Memory B cell (primary cell): ENCODE data around the gene IRX6.

Experiments
- ATAC-seq: fragments of 150-1000 bp; cut with Tn5 transposase; 2 replicates; pipeline ENCODE4 v1.10.0; 2021; ENCODE audit warnings: low read depth, mild to moderate bottlenecking, moderate library complexity
- DNase-seq, 2 donors: peaks; one replicate each; pipeline ENCODE4 v3.0.0; 2022; ENCODE audit warnings: low spot score in 2 of 2
- H3K27ac Mint-ChIP-seq: one replicate; pipeline ENCODE4 v1.8.0; 2022; ENCODE audit warnings: mild to moderate bottlenecking, moderate library complexity, mixed read lengths
- H3K27me3 Mint-ChIP-seq: one replicate; pipeline ENCODE4 v1.8.0; 2022; ENCODE audit warnings: mixed read lengths
- H3K36me3 Mint-ChIP-seq: one replicate; pipeline ENCODE4 v1.8.0; 2022; ENCODE audit warnings: mild to moderate bottlenecking, mixed read lengths
- H3K4me1 Mint-ChIP-seq: one replicate; pipeline ENCODE4 v1.8.0; 2022; ENCODE audit warnings: mixed read lengths
- H3K4me3 Mint-ChIP-seq: one replicate; pipeline ENCODE4 v1.8.0; 2022; ENCODE audit warnings: mild to moderate bottlenecking, moderate library complexity, mixed read lengths
- H3K9me3 Mint-ChIP-seq: one replicate; pipeline ENCODE4 v1.8.0; 2022; ENCODE audit warnings: mixed read lengths

The IRX6 gene

GRCh38 chr16:55329791-55330428 is 5.9 kb downstream of the IRX6 start:
- Mint-ChIP-seq H3K27ac (no peak overlapping the region), H3K4me1 (peaks cover 6% of the 10 kb centered on the region), H3K36me3 (no peaks in the 10 kb centered on the region), H3K9me3 (peaks cover 2% of the 10 kb centered on the region), H3K27me3 (peaks cover 28% of the 10 kb centered on the region), H3K4me3 (no peak overlapping the region)
- DNase-seq (no peak), ATAC-seq (no peak)

GRCh38 chr16:55330781-55331647 is 7.0 kb downstream of the IRX6 start:
- no peak for ATAC-seq
- Mint-ChIP-seq H3K9me3 (no peaks in the 10 kb centered on the region), H3K27me3 (peaks cover 23% of the 10 kb centered on the region), H3K4me1 (peaks cover 6% of the 10 kb centered on the region), H3K4me3 (peak overlapping the region; percentile 39), H3K27ac (no peak overlapping the region), H3K36me3 (no peaks in the 10 kb centered on the region)
- DNase-seq = no peak

GRCh38 chr16:55331648-55332185 is 7.7 kb downstream of the IRX6 start:
- Mint-ChIP-seq H3K27ac (no peak overlapping the region), H3K27me3 (peaks cover 20% of the 10 kb centered on the region), H3K4me3 (no peak overlapping the region), H3K36me3 (no peaks in the 10 kb centered on the region), H3K9me3 (no peaks in the 10 kb centered on the region), H3K4me1 (peaks cover 6% of the 10 kb centered on the region)
- DNase-seq = no peak
- ATAC-seq = no peak

- H3K4me3 Mint-ChIP-seq = no peak overlapping the region
- H3K4me1 Mint-ChIP-seq = peaks cover 6% of the 10 kb centered on the region
- no peak for DNase-seq
- H3K9me3 Mint-ChIP-seq = no peaks in the 10 kb centered on the region
- H3K36me3 Mint-ChIP-seq = no peaks in the 10 kb centered on the region
- peaks cover 13% of the 10 kb centered on the region for H3K27me3 Mint-ChIP-seq
- H3K27ac Mint-ChIP-seq = no peak overlapping the region
- no peak for ATAC-seq
Measured at GRCh38 chr16:55333684-55334083, 9.7 kb downstream of the IRX6 start.

GRCh38 chr16:55338646-55339045 is 14.6 kb downstream of the IRX6 start:
- Mint-ChIP-seq H3K27ac (no peak overlapping the region), H3K4me1 (peaks cover 11% of the 10 kb centered on the region), H3K27me3 (peaks cover 4% of the 10 kb centered on the region), H3K9me3 (peaks cover 5% of the 10 kb centered on the region), H3K36me3 (no peaks in the 10 kb centered on the region), H3K4me3 (no peak overlapping the region)
- ATAC-seq (no peak), DNase-seq (no peak)

- ATAC-seq (no peak), DNase-seq (no peak)
- peaks cover 5% of the 10 kb centered on the region for H3K9me3 Mint-ChIP-seq
- H3K4me1 Mint-ChIP-seq = peaks cover 9% of the 10 kb centered on the region
- no peak overlapping the region for H3K27ac Mint-ChIP-seq
- H3K27me3 Mint-ChIP-seq = peaks cover 4% of the 10 kb centered on the region
- no peaks in the 10 kb centered on the region for H3K36me3 Mint-ChIP-seq
- H3K4me3 Mint-ChIP-seq = no peak overlapping the region
Measured at GRCh38 chr16:55340445-55340844, 16.4 kb downstream of the IRX6 start.

GRCh38 chr16:55341681-55342080 is 17.7 kb downstream of the IRX6 start:
- no peak overlapping the region for H3K27ac Mint-ChIP-seq
- H3K27me3 Mint-ChIP-seq = peaks cover 4% of the 10 kb centered on the region
- DNase-seq (no peak), ATAC-seq (no peak)
- H3K36me3 Mint-ChIP-seq = no peaks in the 10 kb centered on the region
- no peak overlapping the region for H3K4me3 Mint-ChIP-seq
- peaks cover 9% of the 10 kb centered on the region for H3K4me1 Mint-ChIP-seq
- H3K9me3 Mint-ChIP-seq = peaks cover 5% of the 10 kb centered on the region

- Mint-ChIP-seq H3K36me3 (peaks cover 2% of the 10 kb centered on the region), H3K27me3 (peaks cover 4% of the 10 kb centered on the region), H3K4me3 (no peak overlapping the region), H3K9me3 (peaks cover under 1% of the 10 kb centered on the region), H3K4me1 (no peaks in the 10 kb centered on the region), H3K27ac (no peak overlapping the region)
- DNase-seq (no peak), ATAC-seq (no peak)
Measured at GRCh38 chr16:55346475-55346874, 22.5 kb downstream of the IRX6 start.

GRCh38 chr16:55349867-55350266 is 25.9 kb downstream of the IRX6 start:
- Mint-ChIP-seq H3K4me1 (no peaks in the 10 kb centered on the region), H3K4me3 (no peak overlapping the region), H3K27ac (no peak overlapping the region), H3K9me3 (peaks cover 4% of the 10 kb centered on the region), H3K27me3 (peaks cover 6% of the 10 kb centered on the region), H3K36me3 (peaks cover 2% of the 10 kb centered on the region)
- no peak for ATAC-seq
- no peak for DNase-seq

- DNase-seq (no peak), ATAC-seq (no peak)
- H3K27ac Mint-ChIP-seq = no peak overlapping the region
- H3K4me1 Mint-ChIP-seq = no peaks in the 10 kb centered on the region
- H3K27me3 Mint-ChIP-seq = peaks cover 6% of the 10 kb centered on the region
- H3K4me3 Mint-ChIP-seq = no peak overlapping the region
- H3K9me3 Mint-ChIP-seq = peaks cover 4% of the 10 kb centered on the region
- peaks cover 2% of the 10 kb centered on the region for H3K36me3 Mint-ChIP-seq
Measured at GRCh38 chr16:55350984-55351383, 27.0 kb downstream of the IRX6 start.

GRCh38 chr16:55351936-55352335 is 27.9 kb downstream of the IRX6 start:
- Mint-ChIP-seq H3K36me3 (peaks cover 2% of the 10 kb centered on the region), H3K4me3 (no peak overlapping the region), H3K27ac (no peak overlapping the region), H3K9me3 (peaks cover 4% of the 10 kb centered on the region), H3K4me1 (no peaks in the 10 kb centered on the region), H3K27me3 (peaks cover 6% of the 10 kb centered on the region)
- ATAC-seq (no peak), DNase-seq (no peak)

- no peak for ATAC-seq
- Mint-ChIP-seq H3K4me3 (no peak overlapping the region), H3K9me3 (peaks cover 6% of the 10 kb centered on the region), H3K27me3 (peaks cover 4% of the 10 kb centered on the region), H3K36me3 (no peaks in the 10 kb centered on the region), H3K27ac (no peak overlapping the region), H3K4me1 (no peaks in the 10 kb centered on the region)
- DNase-seq = no peak
Measured at GRCh38 chr16:55357241-55357640, 33.2 kb downstream of the IRX6 start.

GRCh38 chr16:55359946-55360345 is 35.9 kb downstream of the IRX6 start:
- no peaks in the 10 kb centered on the region for H3K36me3 Mint-ChIP-seq
- H3K4me3 Mint-ChIP-seq = no peak overlapping the region
- H3K27ac Mint-ChIP-seq = no peak overlapping the region
- H3K4me1 Mint-ChIP-seq = no peaks in the 10 kb centered on the region
- DNase-seq (no peak), ATAC-seq (no peak)
- peaks cover 2% of the 10 kb centered on the region for H3K27me3 Mint-ChIP-seq
- peaks cover 4% of the 10 kb centered on the region for H3K9me3 Mint-ChIP-seq

GRCh38 chr16:55364811-55365210 is 40.8 kb downstream of the IRX6 start:
- Mint-ChIP-seq H3K27ac (no peak overlapping the region), H3K36me3 (no peaks in the 10 kb centered on the region), H3K4me3 (no peak overlapping the region), H3K9me3 (peaks cover 2% of the 10 kb centered on the region), H3K27me3 (peaks cover 2% of the 10 kb centered on the region), H3K4me1 (no peaks in the 10 kb centered on the region)
- no peak for DNase-seq
- ATAC-seq = no peak
